A549 (cell line): ENCODE data around the gene STRADA. TPM values are rescaled to one million over a fixed set of nuclear protein-coding genes. Genes with fewer than 3 reads are reported as not detected.

Source experiments
- ATAC-seq, 2 experiments: fragments of 200-7000 bp in 1 of 2; fragments of >200 bp in 1 of 2; cut with Nextera tagmentation in 1 of 2; cut with Tn5 transposase in 1 of 2; 3 replicates each; pipeline versions ENCODE4 v1.8.0 to v1.9.1; 2018 to 2020; ENCODE audit warnings: mild to moderate bottlenecking in 1 of 2, moderate library complexity in 1 of 2
- CTCF ChIA-PET: fragments of 300-600 bp; sonication (Branson Sonifier 250); formaldehyde crosslinking; extraction: SDS; loops from one replicate; lab custom pipeline; 2021; ENCODE audit warnings: antibody characterized with exemption, inconsistent platforms; lab: Yijun Ruan, JAX
- POLR2A ChIA-PET: fragments of 350-600 bp; formaldehyde crosslinking; extraction: SDS; loops from one replicate; lab custom pipeline; 2021; ENCODE audit warnings: antibody characterized with exemption, inconsistent platforms; lab: Yijun Ruan, JAX
- DNase-seq, 2 experiments: peaks; one replicate each; pipeline versions ENCODE4 v3.0.0 to v3.0.0-alpha.2; 2011 to 2016; ENCODE audit warnings: low read depth in 1 of 2, low spot score in 1 of 2
- FAIRE-seq: peaks from 2 replicates; lab custom pipeline; 2011; peaks lifted over from hg19 to GRCh38; lab: Jason Lieb, UNC
- H3K27ac ChIP-seq, 2 experiments: fragments of >200 bp; sonication (Bioruptor Twin); formaldehyde crosslinking; 3 replicates each; pipeline ENCODE4 v1.5.1; 2016 to 2017
- H3K4me1 ChIP-seq: fragments of >200 bp; sonication (Bioruptor Twin); formaldehyde crosslinking; 3 replicates; pipeline ENCODE4 v1.6.1; 2016
- H3K4me2 ChIP-seq: fragments of >200 bp; sonication (Bioruptor Twin); formaldehyde crosslinking; 3 replicates; pipeline ENCODE4 v1.6.1; 2016
- H3K4me3 ChIP-seq: fragments of >200 bp; sonication (Bioruptor Twin); formaldehyde crosslinking; 3 replicates; pipeline ENCODE4 v1.5.1; 2016
- H3K9me3 ChIP-seq: fragments of >200 bp; sonication (Bioruptor Twin); formaldehyde crosslinking; 3 replicates; pipeline ENCODE4 v1.6.1; 2016
- CBX2 ChIP-seq: fragments of 200-600 bp; sonication (generic); IDR thresholded peaks from 2 replicates; pipeline ENCODE4 v1.6.1; 2016; ENCODE audit warnings: low read depth, mild to moderate bottlenecking, borderline replicate concordance
- CHD2 ChIP-seq: fragments of 150-350 bp; IDR thresholded peaks from 2 replicates; pipeline ENCODE4 v1.6.1; 2014; ENCODE audit warnings: low read length; ENCODE audit not compliant: partially characterized antibody
- EHF ChIP-seq: fragments of 250-450 bp; sonication (Bioruptor Pico); IDR thresholded peaks from 2 replicates; pipeline ENCODE4 v1.5.0; 2020; ENCODE audit warnings: mild to moderate bottlenecking
- EHMT2 ChIP-seq: fragments of 200-600 bp; sonication (generic); IDR thresholded peaks from 2 replicates; pipeline ENCODE4 v1.6.1; 2016; ENCODE audit warnings: antibody characterized with exemption, low read depth, mild to moderate bottlenecking, moderate library complexity
- ESRRA ChIP-seq: fragments of 150-350 bp; IDR thresholded peaks from 2 replicates; pipeline ENCODE4 v1.6.1; 2014; ENCODE audit warnings: mild to moderate bottlenecking, low read length, borderline replicate concordance
- FOSL2 ChIP-seq, 2 experiments: fragments of 450-650 bp in 1 of 2; fragments of >200 bp in 1 of 2; sonication (Bioruptor Twin) in 1 of 2; formaldehyde crosslinking; IDR thresholded peaks; 2 replicates each; pipeline versions ENCODE4 v1.5.0 to v1.6.1; 2016 to 2020; ENCODE audit warnings: mild to moderate bottlenecking in 1 of 2, moderate library complexity in 1 of 2
- FOXS1 ChIP-seq: fragments of 250-450 bp; sonication (Bioruptor Pico); IDR thresholded peaks from 2 replicates; pipeline ENCODE4 v1.5.0; 2020; ENCODE audit warnings: mild to moderate bottlenecking, moderate library complexity
- HDAC2 ChIP-seq: fragments of 200-600 bp; sonication (generic); IDR thresholded peaks from 2 replicates; pipeline ENCODE4 v1.6.1; 2016
- HOXA7 ChIP-seq: fragments of 250-450 bp; sonication (Bioruptor Pico); IDR thresholded peaks from 2 replicates; pipeline ENCODE4 v1.5.0; 2020; ENCODE audit warnings: mild to moderate bottlenecking, moderate library complexity
- HOXB13 ChIP-seq: fragments of 250-450 bp; sonication (Bioruptor Pico); IDR thresholded peaks from 2 replicates; pipeline ENCODE4 v1.5.0; 2020; ENCODE audit warnings: low read depth, mild to moderate bottlenecking, moderate library complexity
- JUNB ChIP-seq: fragments of >200 bp; sonication (Bioruptor Twin); formaldehyde crosslinking; IDR thresholded peaks from 2 replicates; pipeline ENCODE4 v1.6.1; 2016
- NFE2L2 ChIP-seq: fragments of 150-350 bp; conservative IDR thresholded peaks from 2 replicates; pipeline ENCODE4 v1.6.1; 2014; ENCODE audit warnings: low read length
- NR3C1 ChIP-seq: fragments of >200 bp; sonication (Bioruptor Twin); formaldehyde crosslinking; IDR thresholded peaks from 3 replicates; pipeline ENCODE4 v1.6.1; 2017
- PHF8 ChIP-seq: fragments of 200-600 bp; sonication (generic); IDR thresholded peaks from 2 replicates; pipeline ENCODE4 v1.6.1; 2016; ENCODE audit warnings: low read depth, mild to moderate bottlenecking, antibody characterized with exemption, moderate library complexity, borderline replicate concordance
- POLR2A ChIP-seq: IDR thresholded peaks from 2 replicates; pipeline ENCODE4 v1.6.1; 2012; ENCODE audit warnings: mild to moderate bottlenecking, low read length
- TP53 ChIP-seq: fragments of 250-450 bp; sonication (Bioruptor Pico); IDR thresholded peaks from 2 replicates; pipeline ENCODE4 v1.5.0; 2021; ENCODE audit warnings: mild to moderate bottlenecking, moderate library complexity
- ZSCAN20 ChIP-seq: fragments of 250-450 bp; sonication (Bioruptor Pico); IDR thresholded peaks from 2 replicates; pipeline ENCODE4 v1.8.0; 2022; ENCODE audit warnings: mild to moderate bottlenecking, moderate library complexity
- WGBS: methylation state at CpG from one replicate; pipeline ENCODE4 v1.1.6; 2017; ENCODE audit errors: missing lambda C conversion rate; 5-methylcytosine and 5-hydroxymethylcytosine counted together
- polyA plus RNA-seq, 4 experiments: library from polyadenylated mRNA; depleted of rRNA in 3 of 4; stranded (reverse); fragments of >200 nt; fragmentation: RNase III in 1 of 4; extraction: RNeasy Plus Mini Kit Qiagen cat#74134 plus additional on column Dnase treatment in 1 of 4; gene quantifications; 2 replicates in 3 of 4; 3 replicates in 1 of 4; pipeline ENCODE4 v1.2.3, GENCODE V29; 2011 to 2017
- TF ChIP-seq, protein P1 (sequence below): IDR thresholded peaks from 2 replicates; pipeline ENCODE4 v1.6.1; 2012; ENCODE audit warnings: low read depth, borderline replicate concordance
- TF ChIP-seq, protein P2 (sequence below): fragments of >200 bp; sonication (Bioruptor Twin); formaldehyde crosslinking; IDR thresholded peaks from 2 replicates; pipeline ENCODE4 v1.6.1; 2016
- TF ChIP-seq, protein P3 (sequence below): fragments of >200 bp; sonication (Bioruptor Twin); formaldehyde crosslinking; IDR thresholded peaks from 3 replicates; pipeline ENCODE4 v1.6.1; 2016
- TF ChIP-seq, protein P4 (sequence below): fragments of 200-600 bp; sonication (generic); IDR thresholded peaks from 2 replicates; pipeline ENCODE4 v1.6.1; 2016; ENCODE audit warnings: antibody characterized with exemption, mild to moderate bottlenecking, moderate library complexity
- TF ChIP-seq, protein P5 (sequence below): IDR thresholded peaks from 2 replicates; pipeline ENCODE4 v1.6.1; 2012
- TF ChIP-seq, protein P6 (sequence below): fragments of 150-350 bp; IDR thresholded peaks from 2 replicates; pipeline ENCODE4 v1.6.1; 2014; ENCODE audit warnings: low read depth, mild to moderate bottlenecking, low read length

STRADA gene
- polyA plus RNA-seq, 2 of the 4 experiments (the other 2 are of a cell fraction) = 30.3 to 33.0 TPM

DNA sequence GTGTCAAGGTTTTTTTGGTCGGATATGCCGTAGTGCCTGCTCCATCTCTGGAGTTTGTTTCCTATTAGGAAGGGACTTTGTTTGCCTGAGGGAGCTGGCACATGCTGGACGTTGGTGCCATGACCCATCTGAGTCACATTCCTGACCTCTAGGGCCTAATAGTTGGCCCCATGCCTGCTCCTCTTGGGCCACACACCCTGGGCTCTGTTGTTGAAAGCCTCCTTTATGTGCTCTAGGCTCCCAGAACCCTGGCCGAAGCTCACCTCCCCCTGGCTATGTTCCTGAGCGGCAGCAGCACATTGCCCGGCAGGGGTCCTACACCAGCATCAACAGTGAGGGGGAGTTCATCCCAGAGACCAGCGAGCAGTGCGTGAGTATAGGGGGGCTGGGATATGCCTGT lies 60.1 kb downstream of the STRADA start (continued):
- TF ChIP-seq HDAC2 (no peak), PHF8 (no peak), TP53 (CRISPR knock-in tag) (no peak)

DNA sequence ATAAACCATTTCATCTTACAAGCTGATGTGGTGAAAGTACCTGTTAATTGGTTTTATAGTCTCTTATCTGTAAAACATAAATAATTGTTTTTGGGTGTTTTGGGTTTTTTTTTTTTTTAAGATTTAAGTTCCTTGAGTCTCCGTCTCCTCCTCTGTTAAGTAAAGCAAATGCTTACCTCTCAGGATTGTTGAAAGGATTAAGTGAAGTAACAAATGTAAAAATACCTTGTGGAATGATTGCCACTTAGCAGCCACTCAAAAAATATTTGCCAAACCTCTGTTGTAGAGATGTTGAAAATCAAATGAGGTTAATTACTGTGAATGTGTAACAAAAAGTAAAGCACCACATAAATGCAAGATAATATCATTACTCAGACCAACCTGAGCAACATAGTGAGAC lies 60.9 kb downstream of the STRADA start:
- Histone ChIP-seq H3K4me3 (no peak overlapping the region), H3K9me3 (no peaks in the 10 kb centered on the region), H3K4me2 (no peak overlapping the region), H3K4me1 (peaks cover 6% of the 10 kb centered on the region; the same call in 2 of the 3 replicates), H3K27ac (no peak overlapping the region)
- no peak for TF ChIP-seq JUNB
- TF ChIP-seq, protein P1, sequence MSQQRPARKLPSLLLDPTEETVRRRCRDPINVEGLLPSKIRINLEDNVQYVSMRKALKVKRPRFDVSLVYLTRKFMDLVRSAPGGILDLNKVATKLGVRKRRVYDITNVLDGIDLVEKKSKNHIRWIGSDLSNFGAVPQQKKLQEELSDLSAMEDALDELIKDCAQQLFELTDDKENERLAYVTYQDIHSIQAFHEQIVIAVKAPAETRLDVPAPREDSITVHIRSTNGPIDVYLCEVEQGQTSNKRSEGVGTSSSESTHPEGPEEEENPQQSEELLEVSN = no peak
- TF ChIP-seq, protein P2, sequence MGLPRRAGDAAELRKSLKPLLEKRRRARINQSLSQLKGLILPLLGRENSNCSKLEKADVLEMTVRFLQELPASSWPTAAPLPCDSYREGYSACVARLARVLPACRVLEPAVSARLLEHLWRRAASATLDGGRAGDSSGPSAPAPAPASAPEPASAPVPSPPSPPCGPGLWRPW = no peak
- TF ChIP-seq HOXB13 (CRISPR knock-in tag) = no peak
- TF ChIP-seq FOXS1 (CRISPR knock-in tag) = no peak
- TF ChIP-seq HOXA7 (CRISPR knock-in tag) = no peak
- TF ChIP-seq HDAC2 = no peak
- TF ChIP-seq, protein P3, sequence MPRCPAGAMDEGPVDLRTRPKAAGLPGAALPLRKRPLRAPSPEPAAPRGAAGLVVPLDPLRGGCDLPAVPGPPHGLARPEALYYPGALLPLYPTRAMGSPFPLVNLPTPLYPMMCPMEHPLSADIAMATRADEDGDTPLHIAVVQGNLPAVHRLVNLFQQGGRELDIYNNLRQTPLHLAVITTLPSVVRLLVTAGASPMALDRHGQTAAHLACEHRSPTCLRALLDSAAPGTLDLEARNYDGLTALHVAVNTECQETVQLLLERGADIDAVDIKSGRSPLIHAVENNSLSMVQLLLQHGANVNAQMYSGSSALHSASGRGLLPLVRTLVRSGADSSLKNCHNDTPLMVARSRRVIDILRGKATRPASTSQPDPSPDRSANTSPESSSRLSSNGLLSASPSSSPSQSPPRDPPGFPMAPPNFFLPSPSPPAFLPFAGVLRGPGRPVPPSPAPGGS = no peak
- POLR2A ChIA-PET = no interaction called here
- 94% methylated on average over 1 of the region's 1 CpG for WGBS
- ATAC-seq = no peak
- no peak for DNase-seq
- CTCF ChIA-PET = interaction anchor here (1.1 to 15.8 kb wide), 4 partner anchors 10 to 154 kb away, joined by 3 to 116 read pairs (median 4); no protein-coding TSS in a partner anchor
- FAIRE-seq = no peak

DNA sequence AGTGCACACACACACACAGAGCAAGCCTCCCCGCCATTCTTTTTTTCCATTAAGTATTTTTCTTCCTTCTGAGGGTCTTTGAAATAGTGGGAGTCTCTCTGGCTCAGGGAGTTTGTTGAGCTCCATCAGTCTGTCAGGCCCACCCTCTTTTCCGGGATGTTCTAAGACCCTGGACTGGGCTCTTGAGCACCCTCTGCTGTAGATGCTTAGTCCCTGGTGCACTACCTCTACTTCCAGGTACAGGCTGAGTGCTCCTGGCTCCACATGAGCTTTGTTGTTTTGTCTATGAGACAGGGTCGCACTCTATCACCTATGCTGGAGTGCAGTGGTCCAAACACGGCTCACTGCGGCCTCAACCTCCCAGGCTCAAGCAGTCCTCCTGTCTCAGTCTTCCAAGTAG lies 62.4 kb downstream of the STRADA start:
- WGBS = 93% methylated on average over 5 of the region's 5 CpGs

More for the DNA sequence above, 62.4 kb downstream of the STRADA start:
- H3K27ac ChIP-seq = no peak overlapping the region
- POLR2A ChIA-PET = interaction anchor here (0.6 kb wide), 1 partner anchor 41 kb away, joined by 6 read pairs; no protein-coding TSS in a partner anchor
- TF ChIP-seq POLR2A = no peak
- no peak for TF ChIP-seq NFE2L2
- TF ChIP-seq, protein P4, sequence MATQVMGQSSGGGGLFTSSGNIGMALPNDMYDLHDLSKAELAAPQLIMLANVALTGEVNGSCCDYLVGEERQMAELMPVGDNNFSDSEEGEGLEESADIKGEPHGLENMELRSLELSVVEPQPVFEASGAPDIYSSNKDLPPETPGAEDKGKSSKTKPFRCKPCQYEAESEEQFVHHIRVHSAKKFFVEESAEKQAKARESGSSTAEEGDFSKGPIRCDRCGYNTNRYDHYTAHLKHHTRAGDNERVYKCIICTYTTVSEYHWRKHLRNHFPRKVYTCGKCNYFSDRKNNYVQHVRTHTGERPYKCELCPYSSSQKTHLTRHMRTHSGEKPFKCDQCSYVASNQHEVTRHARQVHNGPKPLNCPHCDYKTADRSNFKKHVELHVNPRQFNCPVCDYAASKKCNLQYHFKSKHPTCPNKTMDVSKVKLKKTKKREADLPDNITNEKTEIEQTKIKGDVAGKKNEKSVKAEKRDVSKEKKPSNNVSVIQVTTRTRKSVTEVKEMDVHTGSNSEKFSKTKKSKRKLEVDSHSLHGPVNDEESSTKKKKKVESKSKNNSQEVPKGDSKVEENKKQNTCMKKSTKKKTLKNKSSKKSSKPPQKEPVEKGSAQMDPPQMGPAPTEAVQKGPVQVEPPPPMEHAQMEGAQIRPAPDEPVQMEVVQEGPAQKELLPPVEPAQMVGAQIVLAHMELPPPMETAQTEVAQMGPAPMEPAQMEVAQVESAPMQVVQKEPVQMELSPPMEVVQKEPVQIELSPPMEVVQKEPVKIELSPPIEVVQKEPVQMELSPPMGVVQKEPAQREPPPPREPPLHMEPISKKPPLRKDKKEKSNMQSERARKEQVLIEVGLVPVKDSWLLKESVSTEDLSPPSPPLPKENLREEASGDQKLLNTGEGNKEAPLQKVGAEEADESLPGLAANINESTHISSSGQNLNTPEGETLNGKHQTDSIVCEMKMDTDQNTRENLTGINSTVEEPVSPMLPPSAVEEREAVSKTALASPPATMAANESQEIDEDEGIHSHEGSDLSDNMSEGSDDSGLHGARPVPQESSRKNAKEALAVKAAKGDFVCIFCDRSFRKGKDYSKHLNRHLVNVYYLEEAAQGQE = no peak
- no peak for TF ChIP-seq ESRRA
- TF ChIP-seq, protein P5, sequence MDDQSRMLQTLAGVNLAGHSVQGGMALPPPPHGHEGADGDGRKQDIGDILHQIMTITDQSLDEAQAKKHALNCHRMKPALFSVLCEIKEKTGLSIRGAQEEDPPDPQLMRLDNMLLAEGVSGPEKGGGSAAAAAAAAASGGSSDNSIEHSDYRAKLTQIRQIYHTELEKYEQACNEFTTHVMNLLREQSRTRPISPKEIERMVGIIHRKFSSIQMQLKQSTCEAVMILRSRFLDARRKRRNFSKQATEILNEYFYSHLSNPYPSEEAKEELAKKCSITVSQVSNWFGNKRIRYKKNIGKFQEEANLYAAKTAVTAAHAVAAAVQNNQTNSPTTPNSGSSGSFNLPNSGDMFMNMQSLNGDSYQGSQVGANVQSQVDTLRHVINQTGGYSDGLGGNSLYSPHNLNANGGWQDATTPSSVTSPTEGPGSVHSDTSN = no peak
- TF ChIP-seq NR3C1 = no peak
- TF ChIP-seq EHF = no peak
- TF ChIP-seq CHD2 = no peak
- TF ChIP-seq, protein P6, sequence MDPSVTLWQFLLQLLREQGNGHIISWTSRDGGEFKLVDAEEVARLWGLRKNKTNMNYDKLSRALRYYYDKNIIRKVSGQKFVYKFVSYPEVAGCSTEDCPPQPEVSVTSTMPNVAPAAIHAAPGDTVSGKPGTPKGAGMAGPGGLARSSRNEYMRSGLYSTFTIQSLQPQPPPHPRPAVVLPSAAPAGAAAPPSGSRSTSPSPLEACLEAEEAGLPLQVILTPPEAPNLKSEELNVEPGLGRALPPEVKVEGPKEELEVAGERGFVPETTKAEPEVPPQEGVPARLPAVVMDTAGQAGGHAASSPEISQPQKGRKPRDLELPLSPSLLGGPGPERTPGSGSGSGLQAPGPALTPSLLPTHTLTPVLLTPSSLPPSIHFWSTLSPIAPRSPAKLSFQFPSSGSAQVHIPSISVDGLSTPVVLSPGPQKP = no peak
- no peak for TF ChIP-seq EHMT2
- no peak for TF ChIP-seq FOSL2 (IDR thresholded peaks at IDR 0.05)
- no peak for TF ChIP-seq FOSL2 (CRISPR knock-in tag; IDR thresholded peaks at IDR 0.05)
- no peak for TF ChIP-seq ZSCAN20
- TF ChIP-seq, protein P2 = no peak
- TF ChIP-seq CBX2 = no peak
- TF ChIP-seq, all 56 proteins: peak for 0
- DNase-seq = no peak
- Histone ChIP-seq H3K9me3 (no peaks in the 10 kb centered on the region), H3K4me3 (no peak overlapping the region), H3K4me1 (peaks cover 9% of the 10 kb centered on the region; the same call in 2 of the 3 replicates), H3K4me2 (no peak overlapping the region)
- CTCF ChIA-PET = interaction anchor here (1.2 to 15.8 kb wide), 6 partner anchors 10 to 67 kb away, joined by 3 to 116 read pairs (median 3); no protein-coding TSS in a partner anchor
- peak in 1 of 2 experiments; percentile 64; a peak in 3 of 6 replicates for ATAC-seq
- FAIRE-seq = no peak
